HepG2 (cell line): ENCODE results near the gene TMEM121. TPM values are rescaled to one million over a fixed set of nuclear protein-coding genes. Genes with fewer than 3 reads are reported as not detected.

ENCODE experiments used
- ATAC-seq: fragments of 200-7000 bp; cut with Tn5 transposase; 3 replicates; pipeline ENCODE4 v1.9.1; 2020; ENCODE audit warnings: mild to moderate bottlenecking, moderate library complexity
- BruUV-seq: library from RNA; stranded (reverse); fragments of 400-500 nt; replicated peaks from 2 replicates; lab custom pipeline; 2021; lab: Mats Ljungman, UMichigan
- CTCF ChIA-PET: fragments of 300-600 bp; formaldehyde crosslinking; extraction: SDS; loops from one replicate; lab custom pipeline; 2021; ENCODE audit warnings: low total read pairs, inconsistent platforms, low intra/inter-chr PET ratio; lab: Yijun Ruan, JAX
- POLR2A ChIA-PET: fragments of 350-600 bp; sonication (Branson Sonifier 250); formaldehyde crosslinking; loops from one replicate; lab custom pipeline; 2020; ENCODE audit warnings: antibody characterized with exemption, inconsistent platforms; lab: Yijun Ruan, JAX
- DNase-seq: peaks from one replicate; pipeline ENCODE4 v3.0.0-alpha.2; 2015; ENCODE audit warnings: low spot score
- FAIRE-seq: peaks from 3 replicates; lab custom pipeline; 2011; peaks lifted over from hg19 to GRCh38; lab: Jason Lieb, UNC
- H2AFZ ChIP-seq: one replicate; pipeline ENCODE4 v1.6.1; 2011; ENCODE audit warnings: low read length, inconsistent platforms
- H3K27ac ChIP-seq: fragments of 300-600 bp; 3 replicates; pipeline ENCODE4 v1.8.0; 2011; ENCODE audit warnings: mixed run types, mild to moderate bottlenecking, mixed read lengths, low read length, inconsistent platforms; ENCODE audit not compliant: insufficient read depth; ENCODE audit errors: extremely low read length
- H3K27me3 ChIP-seq, 2 experiments: fragments of 200-600 bp in 1 of 2; 2 replicates in 1 of 2; 3 replicates in 1 of 2; pipeline versions ENCODE4 v1.6.0 to v1.8.0; 2011; ENCODE audit warnings: low read length in 2 of 2, mild to moderate bottlenecking in 2 of 2, moderate library complexity in 2 of 2, inconsistent platforms in 1 of 2; ENCODE audit not compliant: insufficient read depth in 2 of 2, control insufficient read depth in 1 of 2
- H3K36me3 ChIP-seq, 2 experiments: fragments of 200-600 bp in 1 of 2; replicated peaks in 1 of 2; 2 replicates in 1 of 2; 3 replicates in 1 of 2; pipeline versions ENCODE4 v1.5.1 to v1.8.0; 2011; ENCODE audit warnings: low read length in 2 of 2, inconsistent platforms in 1 of 2; ENCODE audit not compliant: insufficient read depth in 2 of 2, control insufficient read depth in 1 of 2
- H3K4me1 ChIP-seq: 2 replicates; pipeline ENCODE4 v1.5.1; 2012; ENCODE audit warnings: low read length, inconsistent platforms; ENCODE audit not compliant: insufficient read depth
- H3K4me2 ChIP-seq: 2 replicates; pipeline ENCODE4 v1.6.0; 2011; ENCODE audit warnings: low read depth, low read length, inconsistent platforms
- H3K4me3 ChIP-seq, 3 experiments: fragments of 200-600 bp in 1 of 3; sonication (generic), shearing (Covaris generic) in 1 of 3; replicated peaks in 1 of 3; 2 replicates each; pipeline ENCODE4 v1.5.1; 2011 to 2016; ENCODE audit warnings: low read length in 3 of 3, inconsistent platforms in 2 of 3, low read depth in 2 of 3, mild to moderate bottlenecking in 2 of 3, control low read depth in 1 of 3, mixed read lengths in 1 of 3; ENCODE audit not compliant: insufficient read depth in 1 of 3
- H3K79me2 ChIP-seq: one replicate; pipeline ENCODE4 v1.6.1; 2011; ENCODE audit warnings: low read length, inconsistent platforms; ENCODE audit not compliant: insufficient read depth
- H3K9ac ChIP-seq: 2 replicates; pipeline ENCODE4 v1.6.0; 2011; ENCODE audit warnings: mild to moderate bottlenecking, low read depth, low read length, inconsistent platforms; ENCODE audit not compliant: insufficient read depth
- H3K9me3 ChIP-seq: 2 replicates; pipeline ENCODE4 v1.5.1; 2012; ENCODE audit warnings: mild to moderate bottlenecking, low read length
- H4K20me1 ChIP-seq: 2 replicates; pipeline ENCODE4 v1.6.0; 2011; ENCODE audit warnings: inconsistent platforms, mild to moderate bottlenecking, low read length, moderate library complexity; ENCODE audit not compliant: insufficient read depth
- CREB1 ChIP-seq, 2 experiments: fragments of 450-650 bp in 1 of 2; IDR thresholded peaks; 2 replicates each; pipeline ENCODE4 v1.6.1; 2016 to 2017; ENCODE audit warnings: control low read depth in 1 of 2, mild to moderate bottlenecking in 1 of 2, missing compliant biosample characterization in 1 of 2, missing genetic modification characterization in 1 of 2
- JUND ChIP-seq: sonication (generic); formaldehyde crosslinking; IDR thresholded peaks from 2 replicates; pipeline ENCODE4 v1.8.0; 2022; ENCODE audit warnings: mild to moderate bottlenecking, missing genetic modification reagents
- MTA3 ChIP-seq: sonication (generic); formaldehyde crosslinking; IDR thresholded peaks from 2 replicates; pipeline ENCODE4 v1.4.0; 2020; ENCODE audit warnings: missing genetic modification reagents
- NFIC ChIP-seq: IDR thresholded peaks from 2 replicates; pipeline ENCODE4 v1.6.1; 2012; ENCODE audit warnings: mild to moderate bottlenecking, low read length, inconsistent platforms
- RAD21 ChIP-seq: fragments of 450-650 bp; formaldehyde crosslinking; IDR thresholded peaks from 2 replicates; pipeline ENCODE4 v1.5.0; 2020; ENCODE audit warnings: mild to moderate bottlenecking
- STAG1 ChIP-seq: sonication (generic); formaldehyde crosslinking; IDR thresholded peaks from 2 replicates; pipeline ENCODE4 v1.4.0; 2020; ENCODE audit warnings: missing genetic modification reagents
- ZKSCAN5 ChIP-seq: sonication (generic); formaldehyde crosslinking; IDR thresholded peaks from 2 replicates; pipeline ENCODE4 v1.5.1; 2020; ENCODE audit warnings: mild to moderate bottlenecking, missing genetic modification reagents
- ZNF121 ChIP-seq: sonication (generic); formaldehyde crosslinking; IDR thresholded peaks from 2 replicates; pipeline ENCODE4 v1.5.0; 2020; ENCODE audit warnings: mild to moderate bottlenecking, missing genetic modification reagents
- ZNF543 ChIP-seq: sonication (generic); formaldehyde crosslinking; IDR thresholded peaks from 2 replicates; pipeline ENCODE4 v1.4.0; 2020; ENCODE audit warnings: mild to moderate bottlenecking, missing genetic modification reagents
- ZZZ3 ChIP-seq: sonication (generic); formaldehyde crosslinking; IDR thresholded peaks from 2 replicates; pipeline ENCODE4 v1.4.0; 2020; ENCODE audit warnings: missing genetic modification reagents, mild to moderate bottlenecking, borderline replicate concordance
- WGBS: methylation state at CpG from one replicate; pipeline ENCODE4 v1.1.6; 2017; ENCODE audit warnings: low lambda C conversion rate; 5-methylcytosine and 5-hydroxymethylcytosine counted together
- in situ Hi-C: cut with HindIII; loops from 2 replicates; pipeline ENCODE4 v1.10.0; 2017; ENCODE audit warnings: low pct_unique_long_range_greater_than_20kb; ENCODE audit not compliant: extremely low pct_ligation_motif_present
- intact Hi-C: fragments of 100-400 bp; cut with micrococcal nuclease; formaldehyde crosslinking; loops from one replicate; pipeline ENCODE4 v1.10.0; 2022; ENCODE audit not compliant: unreplicated experiment
- polyA plus RNA-seq, 8 experiments: library from polyadenylated mRNA; depleted of rRNA in 3 of 8; stranded (reverse) in 7 of 8; unstranded in 1 of 8; fragments of >200 nt; fragmentation: Illumina TruSeq in 4 of 8; extraction: Trizol in 4 of 8; gene quantifications; 2 replicates each; pipeline versions ENCODE4 v1.2.1 to v1.2.3, GENCODE V29; 2011 to 2016; ENCODE audit warnings: low read depth in 4 of 8, missing spikeins in 1 of 8, mixed read lengths in 1 of 8; ENCODE audit not compliant: insufficient read depth in 1 of 8
- total RNA-seq, 5 experiments: library from RNA; depleted of rRNA; stranded (reverse); fragments of >200 nt; fragmentation: Illumina TruSeq; extraction: Trizol; gene quantifications; 2 replicates each; pipeline ENCODE4 v1.2.3, GENCODE V29; 2016; ENCODE audit warnings: low read depth in 1 of 5
- TF ChIP-seq, protein P1 (sequence below), 2 experiments: fragments of 450-650 bp in 1 of 2; sonication (generic) in 1 of 2; formaldehyde crosslinking in 1 of 2; IDR thresholded peaks; 2 replicates each; pipeline versions ENCODE4 v1.6.1 to v1.8.0; 2016 to 2022; ENCODE audit warnings: antibody characterized with exemption in 1 of 2, mild to moderate bottlenecking in 1 of 2, missing genetic modification reagents in 1 of 2
- TF ChIP-seq, protein P2 (sequence below): sonication (generic); formaldehyde crosslinking; IDR thresholded peaks from 2 replicates; pipeline ENCODE4 v1.5.1; 2020; ENCODE audit warnings: missing genetic modification reagents, mild to moderate bottlenecking, borderline replicate concordance

The TMEM121 gene
- total and polyA plus RNA-seq, 2 of the 13 experiments (the other 11 are each of a cell fraction or from before 2014, with no cell fraction given): 6.6 to 19.0 TPM

DNA sequence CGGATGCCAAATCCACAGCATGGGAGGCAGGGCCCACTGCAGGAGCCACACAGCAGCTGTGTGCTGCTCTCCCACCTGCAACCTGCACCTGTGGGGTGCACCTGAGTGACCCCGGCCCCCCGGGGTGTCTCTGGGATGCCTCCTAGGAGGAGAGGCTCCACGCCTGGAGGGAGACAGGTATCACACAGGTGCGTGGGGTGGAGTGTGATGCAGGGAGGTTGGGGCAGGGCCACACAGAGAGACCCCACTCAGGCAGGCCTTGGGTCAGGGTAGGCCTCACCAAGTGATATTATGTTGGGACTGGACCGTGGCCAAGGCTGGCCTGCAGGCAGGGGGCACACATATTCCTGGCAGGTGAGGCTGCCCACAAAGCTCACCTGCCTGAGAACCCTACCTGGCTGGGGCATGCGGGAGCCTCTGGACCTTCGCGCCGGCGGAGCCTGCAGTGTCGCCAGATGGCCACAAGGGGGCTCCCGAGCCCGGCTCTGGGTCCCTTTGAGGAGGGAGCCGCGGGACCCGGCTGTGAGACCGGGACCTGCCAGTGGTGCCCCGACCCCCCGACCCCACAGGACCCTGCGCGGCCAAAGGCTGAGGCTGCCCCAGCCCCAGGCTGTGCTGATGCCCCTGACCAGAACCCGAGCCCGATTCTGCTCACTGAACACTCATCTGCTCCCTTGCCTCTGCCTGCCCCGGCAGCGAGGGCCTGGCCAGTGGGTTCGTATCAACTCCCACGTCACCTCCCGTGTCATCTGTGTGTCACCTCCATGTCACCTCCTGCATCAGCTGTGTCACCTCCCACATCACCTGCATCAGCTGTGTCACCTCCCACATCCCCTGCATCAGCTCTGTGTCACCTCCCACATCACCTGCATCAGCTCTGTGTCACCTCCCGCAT is 11.4 kb downstream of the TMEM121 start:
- no peak overlapping the region; a peak in 1 of 6 replicates for H3K4me3 ChIP-seq
- 14% methylated on average over 12 of the region's 30 CpGs for WGBS
- H2AFZ ChIP-seq: no peak overlapping the region
- BruUV-seq: no TSS peak
- DNase-seq (no peak), FAIRE-seq (no peak), ATAC-seq (peak; percentile 82)
- H4K20me1 ChIP-seq: peaks cover 5% of the 10 kb centered on the region; the same call in 1 of the 2 replicates
- H3K79me2 ChIP-seq: no peaks in the 10 kb centered on the region
- H3K4me2 ChIP-seq: no peak overlapping the region
- H3K4me1 ChIP-seq: peaks cover 11% of the 10 kb centered on the region
- H3K27me3 ChIP-seq: peaks cover 17 to 85% of the 10 kb centered on the region in 2 experiments
- in situ Hi-C loops (no loop called here), intact Hi-C loops (no loop called here)
- ChIA-PET CTCF (no interaction called here), POLR2A (no interaction called here)
- no peak overlapping the region for H3K27ac ChIP-seq
- H3K9me3 ChIP-seq: no peaks in the 10 kb centered on the region
- H3K36me3 ChIP-seq: no peaks in the 10 kb centered on the region
- no peak overlapping the region for H3K9ac ChIP-seq
- TF ChIP-seq ZZZ3 (CRISPR knock-in tag) (0 out of 2 replicates have a peak, but pooled peaks have one; percentile 33), MTA3 (CRISPR knock-in tag) (no peak), ZNF121 (CRISPR knock-in tag) (peak; percentile 39; the same call in 1 of the 2 replicates), STAG1 (CRISPR knock-in tag) (peak; percentile 59), CREB1 (IDR thresholded peaks at IDR 0.05) (peak; percentile 71), CREB1 (CRISPR knock-in tag; IDR thresholded peaks at IDR 0.05) (no peak), RAD21 (0 out of 2 replicates have a peak, but pooled peaks have one; percentile 21), JUND (CRISPR knock-in tag) (no peak), ZKSCAN5 (CRISPR knock-in tag) (peak; percentile 93; the same call in 1 of the 2 replicates), NFIC (no peak), ZNF543 (no peak)
- TF ChIP-seq, protein P1, sequence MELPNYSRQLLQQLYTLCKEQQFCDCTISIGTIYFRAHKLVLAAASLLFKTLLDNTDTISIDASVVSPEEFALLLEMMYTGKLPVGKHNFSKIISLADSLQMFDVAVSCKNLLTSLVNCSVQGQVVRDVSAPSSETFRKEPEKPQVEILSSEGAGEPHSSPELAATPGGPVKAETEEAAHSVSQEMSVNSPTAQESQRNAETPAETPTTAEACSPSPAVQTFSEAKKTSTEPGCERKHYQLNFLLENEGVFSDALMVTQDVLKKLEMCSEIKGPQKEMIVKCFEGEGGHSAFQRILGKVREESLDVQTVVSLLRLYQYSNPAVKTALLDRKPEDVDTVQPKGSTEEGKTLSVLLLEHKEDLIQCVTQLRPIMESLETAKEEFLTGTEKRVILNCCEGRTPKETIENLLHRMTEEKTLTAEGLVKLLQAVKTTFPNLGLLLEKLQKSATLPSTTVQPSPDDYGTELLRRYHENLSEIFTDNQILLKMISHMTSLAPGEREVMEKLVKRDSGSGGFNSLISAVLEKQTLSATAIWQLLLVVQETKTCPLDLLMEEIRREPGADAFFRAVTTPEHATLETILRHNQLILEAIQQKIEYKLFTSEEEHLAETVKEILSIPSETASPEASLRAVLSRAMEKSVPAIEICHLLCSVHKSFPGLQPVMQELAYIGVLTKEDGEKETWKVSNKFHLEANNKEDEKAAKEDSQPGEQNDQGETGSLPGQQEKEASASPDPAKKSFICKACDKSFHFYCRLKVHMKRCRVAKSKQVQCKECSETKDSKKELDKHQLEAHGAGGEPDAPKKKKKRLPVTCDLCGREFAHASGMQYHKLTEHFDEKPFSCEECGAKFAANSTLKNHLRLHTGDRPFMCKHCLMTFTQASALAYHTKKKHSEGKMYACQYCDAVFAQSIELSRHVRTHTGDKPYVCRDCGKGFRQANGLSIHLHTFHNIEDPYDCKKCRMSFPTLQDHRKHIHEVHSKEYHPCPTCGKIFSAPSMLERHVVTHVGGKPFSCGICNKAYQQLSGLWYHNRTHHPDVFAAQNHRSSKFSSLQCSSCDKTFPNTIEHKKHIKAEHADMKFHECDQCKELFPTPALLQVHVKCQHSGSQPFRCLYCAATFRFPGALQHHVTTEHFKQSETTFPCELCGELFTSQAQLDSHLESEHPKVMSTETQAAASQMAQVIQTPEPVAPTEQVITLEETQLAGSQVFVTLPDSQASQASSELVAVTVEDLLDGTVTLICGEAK (IDR thresholded peaks at IDR 0.05): no peak
- TF ChIP-seq, protein P1 (CRISPR knock-in tag; IDR thresholded peaks at IDR 0.05): 0 out of 2 replicates have a peak, but pooled peaks have one; percentile 19
- TF ChIP-seq, protein P2, sequence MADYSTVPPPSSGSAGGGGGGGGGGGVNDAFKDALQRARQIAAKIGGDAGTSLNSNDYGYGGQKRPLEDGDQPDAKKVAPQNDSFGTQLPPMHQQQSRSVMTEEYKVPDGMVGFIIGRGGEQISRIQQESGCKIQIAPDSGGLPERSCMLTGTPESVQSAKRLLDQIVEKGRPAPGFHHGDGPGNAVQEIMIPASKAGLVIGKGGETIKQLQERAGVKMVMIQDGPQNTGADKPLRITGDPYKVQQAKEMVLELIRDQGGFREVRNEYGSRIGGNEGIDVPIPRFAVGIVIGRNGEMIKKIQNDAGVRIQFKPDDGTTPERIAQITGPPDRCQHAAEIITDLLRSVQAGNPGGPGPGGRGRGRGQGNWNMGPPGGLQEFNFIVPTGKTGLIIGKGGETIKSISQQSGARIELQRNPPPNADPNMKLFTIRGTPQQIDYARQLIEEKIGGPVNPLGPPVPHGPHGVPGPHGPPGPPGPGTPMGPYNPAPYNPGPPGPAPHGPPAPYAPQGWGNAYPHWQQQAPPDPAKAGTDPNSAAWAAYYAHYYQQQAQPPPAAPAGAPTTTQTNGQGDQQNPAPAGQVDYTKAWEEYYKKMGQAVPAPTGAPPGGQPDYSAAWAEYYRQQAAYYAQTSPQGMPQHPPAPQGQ (CRISPR knock-in tag): no peak
